PC-9 (cell line): ENCODE data around the gene GDPD5.

Experiments used
- CTCF ChIP-seq: fragments of 200-600 bp; sonication (generic); conservative IDR thresholded peaks from 2 replicates; pipeline ENCODE4 v1.6.1; 2017; ENCODE audit warnings: mixed run types, antibody characterized with exemption, mild to moderate bottlenecking, moderate library complexity
- EZH2 ChIP-seq: fragments of 200-600 bp; sonication (generic); IDR thresholded peaks from 2 replicates; pipeline ENCODE4 v1.8.0; 2017; ENCODE audit warnings: antibody characterized with exemption, low read depth

- no peak for TF ChIP-seq CTCF
- TF ChIP-seq EZH2: no peak
Measured at GRCh38 chr11:75500742-75501141, 25.0 kb downstream of the GDPD5 start.
